Suppressor macrophage (primary cell): ENCODE results near the gene RCVRN.
A peak's percentile ranks its signal among the peaks of the same experiment; 100 is the strongest.

Experiments used
- DNase-seq, 4 experiments: peaks; one replicate each; pipeline ENCODE4 v3.0.0-alpha.2; 2020 to 2022

The RCVRN gene

GRCh38 chr17:9895923-9896322 is 9.1 kb downstream of the RCVRN start:
- peak; percentile 32 to 75 (median 56) for DNase-seq

- no peak for DNase-seq
Measured at GRCh38 chr17:9894231-9894630, 10.8 kb downstream of the RCVRN start.

- DNase-seq = no peak
Measured at GRCh38 chr17:9893411-9894012, 11.6 kb downstream of the RCVRN start.

GRCh38 chr17:9890124-9890523 is 14.9 kb downstream of the RCVRN start:
- DNase-seq = peak; percentile 66 to 80 (median 70)

GRCh38 chr17:9887508-9887907 is 17.6 kb downstream of the RCVRN start:
- no peak for DNase-seq

- peak; percentile 43 to 80 (median 64) for DNase-seq
Measured at GRCh38 chr17:9886141-9886930, 18.7 kb downstream of the RCVRN start.

- DNase-seq = no peak
Measured at GRCh38 chr17:9883451-9883850, 21.6 kb downstream of the RCVRN start.

- DNase-seq = peak; percentile 84 to 95 (median 88)
Measured at GRCh38 chr17:9880582-9880999, 24.5 kb downstream of the RCVRN start.

GRCh38 chr17:9878786-9879525 is 26.1 kb downstream of the RCVRN start:
- peak; percentile 47 to 89 (median 66) for DNase-seq

- peak; percentile 38 to 69 (median 61) for DNase-seq
Measured at GRCh38 chr17:9878356-9878755, 26.7 kb downstream of the RCVRN start.

- DNase-seq = peak; percentile 35 to 73 (median 50)
Measured at GRCh38 chr17:9875441-9875840, 29.6 kb downstream of the RCVRN start.

GRCh38 chr17:9874722-9875121 is 30.3 kb downstream of the RCVRN start:
- no peak for DNase-seq

- DNase-seq = no peak
Measured at GRCh38 chr17:9872852-9873251, 32.2 kb downstream of the RCVRN start.

- DNase-seq = no peak
Measured at GRCh38 chr17:9868552-9868951, 36.5 kb downstream of the RCVRN start.

- DNase-seq = peak; percentile 35 to 82 (median 60)
Measured at GRCh38 chr17:9865586-9865985, 39.5 kb downstream of the RCVRN start.

- no peak for DNase-seq
Measured at GRCh38 chr17:9862949-9863348, 42.1 kb downstream of the RCVRN start.

- DNase-seq = peak; percentile 14 to 58 (median 39)
Measured at GRCh38 chr17:9862220-9862619, 42.9 kb downstream of the RCVRN start.

- DNase-seq = no peak
Measured at GRCh38 chr17:9860851-9861250, 44.2 kb downstream of the RCVRN start.

- no peak for DNase-seq
Measured at GRCh38 chr17:9859781-9860180, 45.3 kb downstream of the RCVRN start.

- peak in 3 of 4 experiments; percentile 10 to 43 (median 38) for DNase-seq
Measured at GRCh38 chr17:9855036-9855435, 50.0 kb downstream of the RCVRN start.

- no peak for DNase-seq
Measured at GRCh38 chr17:9854255-9854654, 50.8 kb downstream of the RCVRN start.

- no peak for DNase-seq
Measured at GRCh38 chr17:9850151-9850550, 54.9 kb downstream of the RCVRN start.
